ENCODE measurements around the gene ADAMTS17. TPM values are rescaled to one million over a fixed set of nuclear protein-coding genes. Genes with fewer than 3 reads are reported as not detected.

Gene ADAMTS17
- total RNA-seq, 1 experiment from 2014 or later = 0.15 TPM

GRCh38 chr15:100082761-100083402, 258.9 kb downstream of the ADAMTS17 start:
- POLR2A ChIA-PET (ENCODE audit: low non-redundant PET) = no interaction called here
- BruUV-seq (replicated peaks) = no TSS peak
- no peak overlapping the region for H3K27ac ChIP-seq (ENCODE audit: low read depth, low read length, poor library complexity, severe bottlenecking)

GRCh38 chr15:100081454-100081853, 260.3 kb downstream of the ADAMTS17 start:
- TF ChIP-seq CTCF (conservative IDR thresholded peaks at IDR 0.05; ENCODE audit: low read depth, low read length) = no peak
- no peak for TF ChIP-seq EZH2 (IDR thresholded peaks at IDR 0.05; ENCODE audit: borderline replicate concordance, low read depth, low read length, poor library complexity, severe bottlenecking)
- H3K27ac ChIP-seq (ENCODE audit: low read depth, low read length, poor library complexity, severe bottlenecking) = no peak overlapping the region
- no peaks in the 10 kb centered on the region for H3K27me3 ChIP-seq (replicated peaks; ENCODE audit: insufficient read depth, low read depth, low read length, poor library complexity)
- peaks cover 8% of the 10 kb centered on the region for H3K9me3 ChIP-seq (ENCODE audit: low read depth, low read length, poor library complexity, severe bottlenecking)
- no TSS peak for BruUV-seq (replicated peaks)
- CTCF ChIA-PET = no interaction called here
- POLR2A ChIA-PET (ENCODE audit: low non-redundant PET) = no interaction called here
- no peak overlapping the region for H3K4me3 ChIP-seq (ENCODE audit: low read depth, low read length, poor library complexity, severe bottlenecking)
- no peak for DNase-seq (ENCODE audit: low spot score)
- H3K36me3 ChIP-seq (ENCODE audit: insufficient read depth, low read length, poor library complexity, severe bottlenecking) = no peaks in the 10 kb centered on the region
- no peaks in the 10 kb centered on the region for H3K4me1 ChIP-seq (ENCODE audit: insufficient read depth, low read length, poor library complexity, severe bottlenecking)
- intact Hi-C loops (cut with micrococcal nuclease; ENCODE audit: unreplicated experiment) = no loop called here

More at GRCh38 chr15:100082761-100083402, 258.9 kb downstream of the ADAMTS17 start:
- no peaks in the 10 kb centered on the region for H3K4me1 ChIP-seq (ENCODE audit: insufficient read depth, low read length, poor library complexity, severe bottlenecking)
- no peaks in the 10 kb centered on the region for H3K36me3 ChIP-seq (ENCODE audit: insufficient read depth, low read length, poor library complexity, severe bottlenecking)
- no peak overlapping the region for H3K4me3 ChIP-seq (ENCODE audit: low read depth, low read length, poor library complexity, severe bottlenecking)
- no peak for DNase-seq (ENCODE audit: low spot score)
- H3K27me3 ChIP-seq (replicated peaks; ENCODE audit: insufficient read depth, low read depth, low read length, poor library complexity) = no peaks in the 10 kb centered on the region
- CTCF ChIA-PET = no interaction called here
- intact Hi-C loops (cut with micrococcal nuclease; ENCODE audit: unreplicated experiment) = no loop called here
- TF ChIP-seq EZH2 (IDR thresholded peaks at IDR 0.05; ENCODE audit: borderline replicate concordance, low read depth, low read length, poor library complexity, severe bottlenecking) (no peak), CTCF (conservative IDR thresholded peaks at IDR 0.05; ENCODE audit: low read depth, low read length) (no peak)
- H3K9me3 ChIP-seq (ENCODE audit: low read depth, low read length, poor library complexity, severe bottlenecking) = peaks cover 8% of the 10 kb centered on the region

- intact Hi-C loops (cut with micrococcal nuclease; ENCODE audit: unreplicated experiment) = no loop called here
- CTCF ChIA-PET = no interaction called here
- DNase-seq (ENCODE audit: low spot score) = no peak
- H3K27me3 ChIP-seq (replicated peaks; ENCODE audit: insufficient read depth, low read depth, low read length, poor library complexity) = no peaks in the 10 kb centered on the region
- no TSS peak for BruUV-seq (replicated peaks)
- TF ChIP-seq EZH2 (IDR thresholded peaks at IDR 0.05; ENCODE audit: borderline replicate concordance, low read depth, low read length, poor library complexity, severe bottlenecking) (no peak), CTCF (conservative IDR thresholded peaks at IDR 0.05; ENCODE audit: low read depth, low read length) (no peak)
- H3K4me3 ChIP-seq (ENCODE audit: low read depth, low read length, poor library complexity, severe bottlenecking) = no peak overlapping the region
- H3K27ac ChIP-seq (ENCODE audit: low read depth, low read length, poor library complexity, severe bottlenecking) = no peak overlapping the region
- peaks cover 5% of the 10 kb centered on the region for H3K9me3 ChIP-seq (ENCODE audit: low read depth, low read length, poor library complexity, severe bottlenecking)
- no peaks in the 10 kb centered on the region for H3K4me1 ChIP-seq (ENCODE audit: insufficient read depth, low read length, poor library complexity, severe bottlenecking)
- H3K36me3 ChIP-seq (ENCODE audit: insufficient read depth, low read length, poor library complexity, severe bottlenecking) = no peaks in the 10 kb centered on the region
- POLR2A ChIA-PET (ENCODE audit: low non-redundant PET) = no interaction called here
Observed at GRCh38 chr15:100078511-100079220, 263.1 kb downstream of the ADAMTS17 start.
